Pancreas (tissue), 10 donors: ENCODE measurements around the gene MFSD2B. TPM values are rescaled to one million over a fixed set of nuclear protein-coding genes. Genes with fewer than 3 reads are reported as not detected.

Experiments used
- ATAC-seq, 4 donors: fragments of 200-7000 bp; cut with Tn5 transposase; one replicate each; pipeline versions ENCODE4 v1.8.0 to v1.9.1; 2020; ENCODE audit warnings: mild to moderate bottlenecking in 4 of 4, moderate library complexity in 4 of 4
- DNase-seq, 6 donors: peaks; one replicate each; pipeline ENCODE4 v3.0.0-alpha.2; 2020
- FAIRE-seq: peaks from 2 replicates; lab custom pipeline; 2012; peaks lifted over from hg19 to GRCh38; lab: Jason Lieb, UNC
- H3K27ac ChIP-seq, 4 donors: fragments of 200-600 bp; sonication (generic); 1 replicate in 3 of 4; 2 replicates in 1 of 4; pipeline versions ENCODE4 v1.5.0 to v1.8.0; 2020
- H3K27me3 ChIP-seq, 4 donors: fragments of 200-600 bp; one replicate each; pipeline ENCODE4 v1.8.0; 2021
- H3K36me3 ChIP-seq, 3 donors: fragments of 200-600 bp; sonication (generic) in 1 of 3; one replicate each; pipeline versions ENCODE4 v1.5.0 to v1.8.0; 2020 to 2021
- H3K4me1 ChIP-seq, 3 donors: fragments of 200-600 bp; one replicate each; pipeline ENCODE4 v1.8.0; 2021
- H3K4me3 ChIP-seq, 4 donors: fragments of 200-600 bp; sonication (generic) in 2 of 4; one replicate each; pipeline versions ENCODE4 v1.5.0 to v1.8.0; 2020 to 2021
- H3K9me3 ChIP-seq, 4 donors: fragments of 200-600 bp; one replicate each; pipeline ENCODE4 v1.8.0; 2021
- CTCF ChIP-seq, 4 donors: fragments of 200-600 bp; sonication (generic) in 3 of 4; IDR thresholded peaks; one replicate each; pipeline versions ENCODE4 v1.5.0 to v1.8.0; 2021; ENCODE audit warnings: antibody characterized with exemption in 4 of 4
- WGBS, 2 donors: extraction: QIAGEN DNeasy Blood & Tissue Kit; methylation state at CpG; one replicate each; pipeline ENCODE4 v1.1.7; 2013; 5-methylcytosine and 5-hydroxymethylcytosine counted together
- intact Hi-C, 3 donors: fragments of 100-400 bp; cut with DNase I; formaldehyde crosslinking; loops; one replicate each; pipeline versions ENCODE4 v1.11.1 to v1.14.2; 2022
- polyA plus RNA-seq, 2 donors: library from polyadenylated mRNA; stranded (reverse); fragments of 200-250 nt; gene quantifications; one replicate each; pipeline ENCODE4 v1.2.3, GENCODE V29; 2013
- total RNA-seq, 6 donors: library from RNA; stranded (reverse); fragmentation: NEBNext Ultra II Directional in 4 of 6; extraction: Animal tissue kit (Norgen Biotek cat#: 25700) in 4 of 6; gene quantifications; one replicate each; pipeline versions ENCODE4 v1.2.1 to v1.2.4, GENCODE V29; 2021 to 2023
- donor health status: healthy with polysubstance abuse.
- donor health status: DM: no; HTN: no; CAD: no; lungs with moderate emphysema.
- donor health status: DM: no; HTN: no; CAD: no.
- donor health status: control.
- donor health status: control.
- donor health status: Bipolar disorder and iron deficiency.
- donor health status: DM: yes; HTN: yes; CAD: no.
- donor health status: DM: no; HTN: no; CAD: no.
- donor health status: DM: no; HTN: no; CAD: no.
- donor health status: DM: yes; HTN: yes; CAD: no.

MFSD2B gene
- total and polyA plus RNA-seq, 8 donors: 0.07 to 0.47 (median 0.12) TPM; not detected in 5

DNA sequence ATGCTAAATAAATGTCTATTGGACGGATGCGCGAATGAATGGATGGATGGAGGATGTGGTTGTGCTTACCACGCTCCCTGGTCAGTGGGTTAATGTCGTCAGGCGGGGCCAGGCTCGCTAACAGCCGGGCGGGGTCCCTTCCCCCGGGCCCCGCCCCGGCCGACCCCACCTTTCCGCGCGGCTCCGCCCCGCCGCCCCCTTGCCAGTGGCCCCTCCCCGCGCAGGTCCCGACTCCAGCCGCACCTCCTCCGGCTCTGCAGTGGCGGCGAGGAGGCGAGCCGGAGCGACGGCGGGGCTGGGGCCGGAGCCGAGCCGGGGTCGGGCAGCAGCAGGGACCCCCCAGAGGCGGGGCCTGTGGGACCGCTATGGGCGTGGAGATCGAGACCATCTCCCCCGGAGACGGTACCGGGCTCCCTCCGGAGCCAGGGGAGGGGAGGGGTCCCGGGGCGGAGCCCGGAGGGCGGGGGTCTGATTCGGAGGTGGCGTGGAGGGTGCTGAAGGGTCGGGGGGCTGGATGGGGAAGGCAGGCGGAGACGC, 39.7 kb downstream of the MFSD2B start, which contains the start of gene FKBP1B:
Gene FKBP1B (plus strand): TSS at position 257 of the 537 bp plus-strand sequence. CDS start 109 bp downstream, at position 366.
- no peaks in the 10 kb centered on the region for H3K27me3 ChIP-seq
- ATAC-seq: peak; percentile 26 to 69 (median 58)
- no peak for TF ChIP-seq CTCF (IDR thresholded peaks at IDR 0.05)
- no peaks in the 10 kb centered on the region for H3K9me3 ChIP-seq
- DNase-seq: peak; percentile 45 to 82 (median 57)
- peaks cover 0 to 17% (median 0%) of the 10 kb centered on the region in 3 donors for H3K4me1 ChIP-seq
- no peaks in the 10 kb centered on the region for H3K36me3 ChIP-seq
- 0 to 1% methylated on average over 43 to 52 of the region's 52 CpGs for WGBS, 2 donors
- intact Hi-C loops: no loop called here
- no peak for FAIRE-seq
- H3K27ac ChIP-seq: peak within 1 kb of the TSS in 2 of 4 donors; percentile 30 to 50
- peak within 1 kb of the TSS; percentile 59 to 87 (median 70) for H3K4me3 ChIP-seq

GRCh38 chr2:24050041-24050979, 40.4 kb downstream of the MFSD2B start:
- ATAC-seq (peak; percentile 13 to 35 (median 21)), FAIRE-seq (no peak), DNase-seq (peak; percentile 18 to 80 (median 34))
- WGBS, 2 donors: 4 to 7% methylated on average over 26 to 47 of the region's 47 CpGs
- Histone ChIP-seq H3K4me1 (peaks cover 0 to 17% (median 0%) of the 10 kb centered on the region in 3 donors), H3K27ac (peak overlapping the region in 2 of 4 donors; percentile 30 to 50), H3K4me3 (peak overlapping the region; percentile 59 to 87 (median 70)), H3K9me3 (no peaks in the 10 kb centered on the region), H3K36me3 (no peaks in the 10 kb centered on the region), H3K27me3 (no peaks in the 10 kb centered on the region)
- TF ChIP-seq CTCF (IDR thresholded peaks at IDR 0.05): no peak
- intact Hi-C loops: no loop called here

GRCh38 chr2:24051833-24052232, 41.9 kb downstream of the MFSD2B start:
- Histone ChIP-seq H3K4me3 (no peak overlapping the region), H3K27me3 (no peaks in the 10 kb centered on the region), H3K4me1 (peaks cover 0 to 7% (median 0%) of the 10 kb centered on the region in 3 donors), H3K27ac (no peak overlapping the region), H3K9me3 (no peaks in the 10 kb centered on the region), H3K36me3 (no peaks in the 10 kb centered on the region)
- FAIRE-seq: no peak
- ATAC-seq: no peak
- intact Hi-C loops: no loop called here
- WGBS, 2 donors: 75% methylated on average over 8 of the region's 8 CpGs
- DNase-seq: no peak
- no peak for TF ChIP-seq CTCF (IDR thresholded peaks at IDR 0.05)

DNA sequence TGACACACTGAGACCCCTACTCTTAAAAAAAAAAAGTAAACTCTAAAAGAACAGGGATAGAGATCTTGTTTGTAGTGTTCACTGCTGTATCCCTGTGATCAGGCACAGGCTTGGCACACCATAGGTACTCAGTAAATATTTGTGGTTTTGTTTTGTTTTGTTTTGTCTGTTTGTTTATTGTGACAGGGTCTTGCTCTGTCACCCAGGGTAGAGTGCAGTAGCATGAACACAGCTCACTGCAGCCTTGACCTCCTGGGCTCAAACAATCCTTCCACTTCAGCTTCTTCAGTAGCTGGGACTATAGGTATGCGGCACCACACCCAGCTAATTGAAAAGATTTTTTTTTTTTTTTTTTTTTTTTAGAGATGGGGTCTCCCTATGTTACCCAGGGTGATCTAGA, 43.1 kb downstream of the MFSD2B start:
- intact Hi-C loops: no loop called here

More for the DNA sequence above, 43.1 kb downstream of the MFSD2B start:
- no peak for ATAC-seq
- FAIRE-seq: no peak
- no peak for DNase-seq
- Histone ChIP-seq H3K4me1 (peaks cover 0 to 7% (median 0%) of the 10 kb centered on the region in 3 donors), H3K36me3 (no peaks in the 10 kb centered on the region), H3K4me3 (no peak overlapping the region), H3K27me3 (no peaks in the 10 kb centered on the region), H3K27ac (no peak overlapping the region), H3K9me3 (no peaks in the 10 kb centered on the region)
- 97 to 100% methylated on average over 1 of the region's 1 CpG for WGBS, 2 donors
- TF ChIP-seq CTCF (IDR thresholded peaks at IDR 0.05): no peak
